Measurements from ENCODE around the gene ITIH5. TPM values are rescaled to one million over a fixed set of nuclear protein-coding genes. Genes with fewer than 3 reads are reported as not detected.

The ITIH5 gene
- total RNA-seq, 8 experiments from 2014 or later = 0.15 to 154 (median 1.8) TPM

DNA sequence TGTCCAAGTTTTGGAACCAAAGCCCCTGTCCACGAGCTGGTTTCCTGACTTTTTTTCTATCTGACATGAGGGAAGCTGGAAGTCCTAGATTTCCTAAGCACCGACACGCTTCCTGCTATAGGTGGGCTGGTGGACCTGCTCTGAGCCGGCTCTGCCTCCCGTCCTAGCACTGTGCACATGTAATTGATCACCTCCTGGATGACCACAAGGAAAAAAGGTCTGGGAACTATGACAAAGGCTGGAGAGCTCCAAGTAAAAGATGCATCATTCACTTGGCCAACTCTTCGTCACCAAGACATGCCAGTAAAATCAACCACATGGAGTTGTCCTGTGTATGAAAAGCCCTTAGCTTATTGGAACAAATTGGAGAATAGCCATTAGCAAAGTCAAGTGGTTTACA, 104.8 kb downstream of the ITIH5 start:
- in situ Hi-C loops (cut with MboI; ENCODE audit: low pct_unique_long_range_greater_than_20kb in 2 of 9, low sequenced_read_pairs in 9 of 9, unreplicated experiment in 9 of 9) = no loop called here
- ATAC-seq (replicated peaks in 6 of 8) = peak in 3 of 8 experiments; percentile 11 to 23 (median 22)
- WGBS, 10 experiments = 0 to 100% (median 50%) methylated on average over 1 to 5 of the region's 6 CpGs; no CpG with 5 or more reads in 2 of the 10 experiments

DNA sequence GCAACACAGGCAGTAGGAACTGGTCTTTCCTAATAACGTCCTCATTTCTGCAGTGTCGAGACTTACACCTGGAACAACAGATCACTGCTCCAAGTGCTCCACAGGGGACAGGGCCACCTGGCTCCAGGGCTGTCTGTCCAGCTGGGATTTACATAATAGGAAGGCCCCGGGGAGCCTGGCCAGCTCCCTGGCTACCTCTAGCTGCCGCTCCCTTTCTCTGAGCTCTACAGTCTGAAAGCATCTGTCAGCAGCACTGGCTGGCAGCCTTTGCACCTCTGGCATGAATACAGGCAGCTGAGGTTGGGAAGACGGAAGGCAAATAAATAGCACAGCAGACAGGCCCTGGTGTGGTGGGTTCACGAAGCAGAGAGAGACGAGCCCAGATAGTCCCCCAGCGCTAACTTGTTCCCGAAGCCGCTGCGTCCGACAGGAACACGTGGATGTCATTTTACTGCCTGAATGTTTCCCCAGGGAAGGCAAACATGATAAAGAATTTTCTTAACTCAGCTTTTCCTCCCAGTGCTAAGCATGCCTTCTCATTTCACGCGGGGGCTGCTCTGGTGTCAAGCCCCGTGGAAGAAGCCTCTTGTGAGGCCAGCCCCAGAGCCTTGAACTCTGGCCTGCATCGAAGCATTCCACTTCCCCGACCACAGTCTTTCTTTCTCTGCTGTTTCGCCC, 105.4 kb downstream of the ITIH5 start:
- Histone ChIP-seq H3K4me1 (replicated peaks in 1 of 2) (peaks cover 20 to 31% of the 10 kb centered on the region in 2 donors), H3K4me3 (peak overlapping the region in 1 of 5 donors; percentile 5), H3K27ac (peak overlapping the region; percentile 52 to 74)
- in situ Hi-C loops (cut with MboI; ENCODE audit: low pct_unique_long_range_greater_than_20kb in 2 of 9, low sequenced_read_pairs in 9 of 9, unreplicated experiment in 9 of 9) = no loop called here
- 5 to 41% (median 34%) methylated on average over 2 to 15 of the region's 19 CpGs; no CpG with 5 or more reads in 3 of the 10 experiments for WGBS, 10 experiments
- peak; percentile 74 to 98 (median 93) for ATAC-seq (replicated peaks in 6 of 8)

More for the DNA sequence above, 104.8 kb downstream of the ITIH5 start:
- peaks cover 20 to 31% of the 10 kb centered on the region in 2 donors for H3K4me1 ChIP-seq (replicated peaks in 1 of 2)
- H3K27ac ChIP-seq = peak overlapping the region; percentile 52 to 74
- H3K4me3 ChIP-seq = no peak overlapping the region

DNA sequence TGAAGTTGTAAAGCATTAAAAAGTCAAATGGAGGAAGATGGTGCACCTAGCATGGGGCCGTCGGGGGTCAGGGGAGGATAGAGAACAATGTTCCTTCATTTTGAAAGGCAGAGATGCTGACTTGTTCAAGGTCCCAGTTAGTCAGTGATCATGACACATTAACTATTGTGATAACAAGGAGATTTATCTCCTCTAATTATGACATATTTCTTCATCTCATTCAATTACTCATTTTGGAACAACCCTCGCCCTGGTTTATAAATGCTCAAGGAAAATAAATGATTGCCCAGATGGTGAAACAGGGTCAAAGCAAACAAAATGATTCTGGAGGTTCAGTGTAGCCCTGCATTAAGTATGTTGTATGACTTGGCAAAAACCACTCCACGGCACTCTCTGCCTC, 106.2 kb downstream of the ITIH5 start:
- in situ Hi-C loops (cut with MboI; ENCODE audit: low pct_unique_long_range_greater_than_20kb in 2 of 9, low sequenced_read_pairs in 9 of 9, unreplicated experiment in 9 of 9) = no loop called here
- Histone ChIP-seq H3K4me1 (replicated peaks in 1 of 2) (peaks cover 20 to 31% of the 10 kb centered on the region in 2 donors), H3K27ac (no peak overlapping the region), H3K4me3 (no peak overlapping the region)
- 0 to 85% (median 73%) methylated on average over 1 to 3 of the region's 4 CpGs for WGBS, 10 experiments
- ATAC-seq (replicated peaks in 6 of 8) = no peak

DNA sequence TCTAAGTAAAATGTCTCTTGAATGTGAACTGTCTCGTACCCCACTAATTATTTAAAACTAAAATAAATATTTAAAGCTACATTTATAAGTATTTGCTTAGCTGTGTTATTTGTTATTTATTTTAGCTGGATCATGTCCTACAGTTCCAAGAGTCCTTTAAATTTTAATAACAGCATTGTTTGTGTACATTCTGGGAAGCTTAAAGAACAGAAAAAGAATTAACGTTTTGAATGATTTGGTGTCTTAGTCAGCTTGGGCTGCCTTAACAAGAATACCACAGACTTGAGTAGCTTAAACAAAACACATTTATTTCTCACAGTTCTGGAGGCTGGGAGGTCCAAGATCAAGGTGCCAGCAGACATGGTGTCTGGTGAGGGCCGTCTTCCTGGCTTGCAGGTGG, 107.4 kb downstream of the ITIH5 start:
- no peak for ATAC-seq (replicated peaks in 6 of 8)
- 6 to 100% (median 67%) methylated on average over 1 to 3 of the region's 3 CpGs; no CpG with 5 or more reads in 1 of the 10 experiments for WGBS, 10 experiments
- in situ Hi-C loops (cut with MboI; ENCODE audit: low pct_unique_long_range_greater_than_20kb in 2 of 9, low sequenced_read_pairs in 9 of 9, unreplicated experiment in 9 of 9) = no loop called here
- H3K4me3 ChIP-seq = no peak overlapping the region
- H3K27ac ChIP-seq = no peak overlapping the region
- peaks cover 20 to 31% of the 10 kb centered on the region in 2 donors for H3K4me1 ChIP-seq (replicated peaks in 1 of 2)

DNA sequence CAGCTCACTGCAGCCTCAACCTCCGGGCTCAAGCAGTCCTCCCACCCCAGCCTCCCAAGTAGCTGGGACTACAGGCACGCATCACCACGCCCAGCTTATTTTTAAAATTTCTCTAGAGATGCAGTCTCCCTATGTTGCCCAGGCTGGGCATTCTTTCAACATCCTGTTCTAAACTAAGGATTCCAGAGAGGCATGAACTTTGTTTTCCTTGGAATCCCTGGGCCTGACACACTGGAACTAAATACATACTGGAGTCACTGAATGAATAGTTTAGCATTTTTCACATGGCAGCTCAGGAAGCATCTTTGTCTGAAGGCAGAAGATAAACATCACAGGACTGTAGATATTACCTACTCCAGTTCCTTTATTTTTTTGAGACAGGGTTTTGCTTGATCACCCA, 108.7 kb downstream of the ITIH5 start:
- 45 to 100% (median 89%) methylated on average over 1 to 3 of the region's 3 CpGs; no CpG with 5 or more reads in 3 of the 10 experiments for WGBS, 10 experiments
- in situ Hi-C loops (cut with MboI; ENCODE audit: low pct_unique_long_range_greater_than_20kb in 2 of 9, low sequenced_read_pairs in 9 of 9, unreplicated experiment in 9 of 9) = no loop called here
- no peak overlapping the region for H3K27ac ChIP-seq
- no peak overlapping the region for H3K4me3 ChIP-seq
- no peak for ATAC-seq (replicated peaks in 6 of 8)
- H3K4me1 ChIP-seq (replicated peaks in 1 of 2) = peaks cover 20 to 29% of the 10 kb centered on the region in 2 donors

DNA sequence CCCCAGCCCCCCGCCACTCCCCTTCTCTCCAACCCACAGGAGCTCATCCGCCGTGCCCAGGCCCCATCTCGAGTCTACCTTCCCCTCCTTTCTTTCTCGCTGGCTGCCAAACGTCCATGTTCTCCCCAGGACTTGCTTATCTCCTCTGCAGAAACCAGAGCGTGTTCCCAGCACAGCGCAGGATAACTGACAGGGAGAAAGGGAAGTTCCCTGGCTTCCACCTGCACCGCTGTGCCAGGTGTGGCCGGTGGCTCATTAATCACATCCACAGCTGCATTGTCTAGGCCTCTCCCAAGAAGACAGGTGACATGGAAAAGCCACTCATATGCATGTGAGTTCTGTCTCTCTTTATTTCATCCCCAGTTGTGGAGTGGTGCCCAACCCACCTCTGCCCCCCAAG, 113.2 kb downstream of the ITIH5 start:
- ATAC-seq (replicated peaks in 6 of 8) = no peak
- H3K27ac ChIP-seq = no peak overlapping the region
- peaks cover 11 to 16% of the 10 kb centered on the region in 2 donors for H3K4me1 ChIP-seq (replicated peaks in 1 of 2)
- in situ Hi-C loops (cut with MboI; ENCODE audit: low pct_unique_long_range_greater_than_20kb in 2 of 9, low sequenced_read_pairs in 9 of 9, unreplicated experiment in 9 of 9) = no loop called here
- WGBS, 10 experiments = 72 to 87% methylated on average over 2 to 3 of the region's 10 CpGs; no CpG with 5 or more reads in 8 of the 10 experiments
- H3K4me3 ChIP-seq = no peak overlapping the region

DNA sequence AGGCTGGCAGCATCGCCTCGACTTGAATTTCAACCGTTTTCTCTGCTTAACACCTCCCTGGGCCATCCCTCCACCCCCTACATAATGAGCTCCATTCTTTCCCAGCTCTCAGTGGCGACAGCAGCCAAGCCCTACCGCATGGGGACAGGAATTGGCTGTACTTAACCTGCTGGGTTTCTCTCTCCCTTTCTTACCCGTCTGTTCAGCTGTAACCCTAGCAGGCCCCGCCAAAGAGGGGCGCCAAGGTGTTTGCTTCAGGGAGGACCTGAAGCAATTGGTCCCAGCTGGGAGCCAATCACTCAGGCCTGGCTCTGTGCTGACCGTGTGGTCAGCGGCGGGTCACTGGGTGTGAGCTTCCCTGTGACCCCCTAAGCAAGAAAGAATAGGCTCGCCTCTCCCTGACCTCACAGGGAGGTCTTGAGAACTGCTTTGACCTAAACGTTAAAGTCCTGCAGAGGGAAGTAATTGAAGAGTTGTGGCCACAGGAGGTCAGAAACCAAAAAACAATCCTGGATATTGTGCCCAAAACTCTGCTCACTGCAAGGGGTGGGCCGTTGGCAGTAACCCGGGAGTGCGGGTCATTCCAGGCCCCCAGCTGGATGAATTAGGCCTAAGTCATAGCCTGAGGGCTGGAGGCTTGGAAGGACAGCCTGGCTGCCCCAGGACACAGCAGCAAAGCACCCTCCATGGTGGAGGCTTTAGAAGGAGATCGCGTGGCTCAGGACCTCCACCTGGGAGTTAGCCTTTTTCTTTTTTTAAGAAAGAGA, 114.6 kb downstream of the ITIH5 start:
- H3K27ac ChIP-seq = no peak overlapping the region
- ATAC-seq (replicated peaks in 6 of 8) = peak in 5 of 8 experiments; percentile 57 to 79 (median 70)
- H3K4me1 ChIP-seq (replicated peaks in 1 of 2) = peaks cover 19 to 25% of the 10 kb centered on the region in 2 donors
- WGBS, 10 experiments = 13 to 41% (median 20%) methylated on average over 1 to 8 of the region's 18 CpGs; no CpG with 5 or more reads in 5 of the 10 experiments
- H3K4me3 ChIP-seq = no peak overlapping the region
- in situ Hi-C loops (cut with MboI; ENCODE audit: low pct_unique_long_range_greater_than_20kb in 2 of 9, low sequenced_read_pairs in 9 of 9, unreplicated experiment in 9 of 9) = no loop called here

DNA sequence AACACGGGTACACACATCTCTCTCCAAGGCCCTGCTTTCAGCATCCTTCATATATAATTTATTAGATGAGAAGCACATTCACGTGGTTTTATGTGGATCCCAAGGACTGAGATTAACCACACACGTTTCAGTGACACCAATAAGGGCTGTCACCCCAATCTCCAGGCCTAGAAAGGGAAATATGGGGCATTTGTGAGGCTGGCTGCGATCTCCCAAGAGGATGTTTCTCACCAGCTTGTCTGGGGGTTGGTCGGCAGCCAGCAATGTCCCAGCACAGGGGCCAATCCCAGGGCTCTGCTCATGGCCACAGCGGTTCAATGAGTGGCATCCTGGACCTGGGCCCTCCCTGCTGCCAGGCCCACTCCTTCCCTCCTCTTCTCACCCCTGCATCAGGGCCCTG, 115.5 kb downstream of the ITIH5 start:
- in situ Hi-C loops (cut with MboI; ENCODE audit: low pct_unique_long_range_greater_than_20kb in 2 of 9, low sequenced_read_pairs in 9 of 9, unreplicated experiment in 9 of 9) = no loop called here
- no peak overlapping the region for H3K27ac ChIP-seq
- no peak overlapping the region for H3K4me3 ChIP-seq
- H3K4me1 ChIP-seq (replicated peaks in 1 of 2) = peaks cover 23 to 34% of the 10 kb centered on the region in 2 donors
- 63 to 80% methylated on average over 2 of the region's 6 CpGs; no CpG with 5 or more reads in 8 of the 10 experiments for WGBS, 10 experiments
- peak in 5 of 8 experiments; percentile 3 to 36 (median 20) for ATAC-seq (replicated peaks in 6 of 8)

DNA sequence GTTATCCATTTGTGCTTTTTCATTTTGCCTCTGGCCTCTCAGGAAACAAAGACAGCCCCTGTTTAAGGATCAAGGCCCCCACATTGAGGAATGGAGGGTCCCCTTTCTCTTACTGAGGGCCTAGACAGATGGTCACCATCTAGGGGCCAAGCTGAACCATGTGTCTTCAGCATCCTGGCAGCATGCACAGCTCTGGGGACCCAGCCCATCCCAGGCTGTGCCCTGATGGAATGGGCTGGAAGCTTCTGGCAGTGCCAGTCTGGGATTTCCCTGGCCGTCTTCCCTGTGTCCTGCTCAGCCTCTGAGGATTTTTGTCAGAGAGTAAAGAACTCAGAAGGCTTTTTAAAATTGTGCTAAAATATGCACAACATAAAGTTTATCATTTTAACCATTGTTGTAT, 116.8 kb downstream of the ITIH5 start:
- no peak overlapping the region for H3K27ac ChIP-seq
- no peak for ATAC-seq (replicated peaks in 6 of 8)
- in situ Hi-C loops (cut with MboI; ENCODE audit: low pct_unique_long_range_greater_than_20kb in 2 of 9, low sequenced_read_pairs in 9 of 9, unreplicated experiment in 9 of 9) = no loop called here
- peaks cover 23 to 34% of the 10 kb centered on the region in 2 donors for H3K4me1 ChIP-seq (replicated peaks in 1 of 2)
- 73 to 100% (median 92%) methylated on average over 1 of the region's 1 CpG; no CpG with 5 or more reads in 4 of the 10 experiments for WGBS, 10 experiments
- no peak overlapping the region for H3K4me3 ChIP-seq

DNA sequence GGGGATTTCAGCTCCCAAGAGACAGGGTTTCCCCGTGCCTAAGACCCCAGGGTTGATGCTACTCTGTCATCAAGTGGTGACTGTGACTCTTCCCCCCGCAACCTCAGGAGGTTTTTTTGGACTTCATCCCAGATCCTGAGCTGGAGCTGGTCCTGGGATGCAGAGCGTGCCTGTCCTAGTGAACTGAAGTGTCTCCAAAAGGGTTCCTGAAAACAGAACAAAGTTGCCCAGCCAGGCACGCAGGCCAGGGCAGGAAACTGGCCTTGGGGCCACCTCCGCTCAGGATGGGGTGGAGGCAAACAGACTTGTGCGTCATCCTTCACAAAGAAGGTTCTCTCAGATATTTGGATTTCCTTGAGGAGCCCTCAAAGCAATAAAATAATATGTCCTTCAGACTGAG, 118.9 kb downstream of the ITIH5 start:
- 18 to 95% (median 89%) methylated on average over 1 to 5 of the region's 6 CpGs; no CpG with 5 or more reads in 3 of the 10 experiments for WGBS, 10 experiments
- H3K4me1 ChIP-seq (replicated peaks in 1 of 2) = peaks cover 23 to 34% of the 10 kb centered on the region in 2 donors
- no peak overlapping the region for H3K4me3 ChIP-seq
- no peak for ATAC-seq (replicated peaks in 6 of 8)
- peak overlapping the region; percentile 56 to 70 for H3K27ac ChIP-seq
- in situ Hi-C loops (cut with MboI; ENCODE audit: low pct_unique_long_range_greater_than_20kb in 2 of 9, low sequenced_read_pairs in 9 of 9, unreplicated experiment in 9 of 9) = loop anchor here in 3 of 9 experiments (25.0 kb wide), 2 partner anchors 139 to 1764 kb away; no protein-coding TSS in a partner anchor

DNA sequence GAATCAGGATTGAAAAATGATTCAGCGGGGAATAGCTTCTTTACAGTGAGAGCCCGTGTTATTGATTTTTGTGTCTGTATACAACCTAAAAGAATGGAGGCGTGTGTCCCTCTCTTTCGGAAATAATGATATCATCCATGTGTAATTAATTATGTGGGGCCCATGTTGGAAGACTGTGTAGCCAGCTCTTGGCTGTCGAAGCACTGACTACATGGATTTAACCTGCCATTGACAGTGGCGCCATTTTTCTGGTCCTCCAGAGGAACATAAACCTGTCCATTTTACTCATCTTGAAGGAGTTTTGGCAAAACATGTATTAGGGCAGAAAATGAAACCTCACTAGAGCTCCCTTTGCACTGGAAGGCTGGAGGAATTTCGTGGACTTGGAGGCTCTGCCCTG, 119.6 kb downstream of the ITIH5 start:
- Histone ChIP-seq H3K4me1 (replicated peaks in 1 of 2) (peaks cover 21 to 40% of the 10 kb centered on the region in 2 donors), H3K27ac (peak overlapping the region; percentile 56 to 70), H3K4me3 (no peak overlapping the region)
- in situ Hi-C loops (cut with MboI; ENCODE audit: low pct_unique_long_range_greater_than_20kb in 2 of 9, low sequenced_read_pairs in 9 of 9, unreplicated experiment in 9 of 9) = loop anchor here in 3 of 9 experiments (25.0 kb wide), 2 partner anchors 140 to 1765 kb away; no protein-coding TSS in a partner anchor
- ATAC-seq (replicated peaks in 6 of 8) = peak in 5 of 8 experiments; percentile 66 to 90 (median 83)
- 0 to 67% (median 46%) methylated on average over 1 to 6 of the region's 7 CpGs; no CpG with 5 or more reads in 3 of the 10 experiments for WGBS, 10 experiments

DNA sequence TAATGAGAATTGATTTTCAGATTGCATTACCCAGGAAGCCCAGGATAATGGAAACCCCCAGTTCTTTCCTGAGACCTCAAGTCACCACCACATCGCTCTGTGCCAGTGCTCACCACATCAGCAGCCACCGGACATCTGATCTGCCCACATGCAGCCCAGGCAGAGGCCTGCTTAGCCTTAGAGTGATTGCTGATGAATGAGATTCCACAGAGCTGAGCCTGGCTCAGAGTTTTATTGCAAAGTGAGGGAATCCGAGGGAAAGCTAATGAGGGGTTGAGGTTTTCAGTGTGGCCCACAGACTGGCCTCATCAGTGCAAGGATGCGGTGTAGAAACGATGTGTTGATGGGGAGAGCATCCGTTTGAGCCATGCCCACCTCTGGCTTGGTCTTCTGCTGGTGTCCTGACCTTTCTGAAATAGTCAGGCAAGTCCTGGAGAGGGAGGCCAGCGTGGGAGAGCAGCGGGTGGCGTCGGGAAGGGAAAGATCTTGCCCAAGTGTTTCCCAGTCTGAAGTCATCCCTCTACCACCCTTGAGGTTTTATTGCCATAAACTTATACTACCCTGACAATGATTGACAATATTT, 120.3 kb downstream of the ITIH5 start:
- Histone ChIP-seq H3K4me1 (replicated peaks in 1 of 2) (peaks cover 20 to 40% of the 10 kb centered on the region in 2 donors), H3K4me3 (no peak overlapping the region), H3K27ac (no peak overlapping the region)
- in situ Hi-C loops (cut with MboI; ENCODE audit: low pct_unique_long_range_greater_than_20kb in 2 of 9, low sequenced_read_pairs in 9 of 9, unreplicated experiment in 9 of 9) = loop anchor here in 3 of 9 experiments (25.0 kb wide), 2 partner anchors 141 to 1766 kb away; no protein-coding TSS in a partner anchor
- 30 to 100% (median 80%) methylated on average over 2 to 8 of the region's 10 CpGs; no CpG with 5 or more reads in 2 of the 10 experiments for WGBS, 10 experiments
- peak in 5 of 8 experiments; percentile 11 to 33 (median 28) for ATAC-seq (replicated peaks in 6 of 8)

Measured in motor neuron (in vitro differentiated cells).